Endothelial cell of umbilical vein (primary cell): ENCODE results near the gene MBD5. TPM values are rescaled to one million over a fixed set of nuclear protein-coding genes. Genes with fewer than 3 reads are reported as not detected.

Experiments
- BruUV-seq: library from RNA; stranded (reverse); fragments of 400-500 nt; replicated peaks from 2 replicates; lab custom pipeline; 2021; lab: Mats Ljungman, UMichigan
- CTCF ChIA-PET: fragments of 300-600, 350-600 bp; sonication (Branson Sonifier 250); formaldehyde crosslinking; loops from one replicate; lab custom pipeline; 2021; ENCODE audit warnings: antibody characterized with exemption, inconsistent platforms; lab: Charles Lee
- POLR2A ChIA-PET: fragments of 300-600, 350-600 bp; sonication (Branson Sonifier 250); formaldehyde crosslinking; loops from one replicate; lab custom pipeline; 2021; ENCODE audit warnings: antibody characterized with exemption, inconsistent platforms; lab: Charles Lee
- DNase-seq: peaks from one replicate; pipeline ENCODE4 v3.0.0-alpha.2; 2011; ENCODE audit warnings: low read depth, low spot score
- FAIRE-seq: peaks from 2 replicates; lab custom pipeline; 2011; peaks lifted over from hg19 to GRCh38; lab: Jason Lieb, UNC
- H2AFZ ChIP-seq: 2 replicates; pipeline ENCODE4 v1.6.0; 2012; ENCODE audit warnings: low read depth, low read length, control low read depth, inconsistent platforms
- H3K27ac ChIP-seq: 2 replicates; pipeline ENCODE4 v1.5.1; 2011; ENCODE audit warnings: low read depth, mild to moderate bottlenecking, control low read depth, low read length, moderate library complexity; ENCODE audit not compliant: insufficient read depth
- H3K27me3 ChIP-seq, 2 experiments: 2 replicates each; pipeline versions ENCODE4 v1.6.0 to v1.6.1; 2011; ENCODE audit warnings: low read length in 2 of 2, mixed read lengths in 1 of 2; ENCODE audit not compliant: control insufficient read depth in 2 of 2, insufficient read depth in 2 of 2
- H3K36me3 ChIP-seq, 2 experiments: 2 replicates in 1 of 2; 3 replicates in 1 of 2; pipeline ENCODE4 v1.5.1; 2011; ENCODE audit warnings: low read length in 2 of 2, mild to moderate bottlenecking in 1 of 2, moderate library complexity in 1 of 2; ENCODE audit not compliant: control insufficient read depth in 2 of 2, insufficient read depth in 2 of 2; ENCODE audit errors: extremely low read depth in 1 of 2
- H3K4me1 ChIP-seq: 3 replicates; pipeline ENCODE4 v1.5.1; 2011; ENCODE audit warnings: mild to moderate bottlenecking, low read length; ENCODE audit not compliant: control insufficient read depth, insufficient read depth; ENCODE audit errors: extremely low read depth
- H3K4me2 ChIP-seq: 2 replicates; pipeline ENCODE4 v1.6.1; 2011; ENCODE audit warnings: low read length, control low read depth, mixed read lengths; ENCODE audit not compliant: insufficient read depth
- H3K4me3 ChIP-seq, 3 experiments: fragments of 200-600 bp in 1 of 3; sonication (generic), shearing (Covaris generic) in 1 of 3; replicated peaks in 1 of 3; 2 replicates each; pipeline ENCODE4 v1.5.1; 2011 to 2016; ENCODE audit warnings: control low read depth in 3 of 3, low read length in 3 of 3, mild to moderate bottlenecking in 2 of 3, inconsistent platforms in 1 of 3, low read depth in 1 of 3, moderate library complexity in 1 of 3; ENCODE audit not compliant: insufficient read depth in 1 of 3
- H3K79me2 ChIP-seq: 2 replicates; pipeline ENCODE4 v1.6.0; 2012; ENCODE audit warnings: low read length, inconsistent platforms; ENCODE audit not compliant: control insufficient read depth, insufficient read depth
- H3K9ac ChIP-seq: replicated peaks from 2 replicates; pipeline ENCODE3; 2011; ENCODE audit warnings: low read length, control low read depth; ENCODE audit not compliant: insufficient read depth; ENCODE audit errors: extremely low read depth
- H3K9me1 ChIP-seq: replicated peaks from 3 replicates; pipeline ENCODE4 v1.6.0; 2011; ENCODE audit warnings: mild to moderate bottlenecking, low read length; ENCODE audit not compliant: control insufficient read depth, insufficient read depth; ENCODE audit errors: extremely low read depth
- H3K9me3 ChIP-seq: replicated peaks from 2 replicates; pipeline ENCODE4 v1.5.1; 2012; ENCODE audit warnings: low read length, inconsistent platforms; ENCODE audit not compliant: control insufficient read depth, insufficient read depth
- H4K20me1 ChIP-seq: replicated peaks from 2 replicates; pipeline ENCODE3; 2011; ENCODE audit warnings: mild to moderate bottlenecking, low read length; ENCODE audit not compliant: control insufficient read depth, insufficient read depth; ENCODE audit errors: extremely low read depth
- FOS ChIP-seq: IDR thresholded peaks from 2 replicates; pipeline ENCODE4 v1.6.1; 2011; ENCODE audit warnings: mild to moderate bottlenecking, low read length, moderate library complexity, borderline replicate concordance; ENCODE audit not compliant: insufficient read depth
- JUN ChIP-seq: IDR thresholded peaks from 2 replicates; pipeline ENCODE4 v1.6.1; 2011; ENCODE audit warnings: borderline replicate concordance, low read depth; ENCODE audit not compliant: insufficient read length, insufficient read depth
- MAX ChIP-seq: IDR thresholded peaks from 2 replicates; pipeline ENCODE4 v1.6.1; 2011; ENCODE audit not compliant: insufficient read depth, insufficient read length
- POLR2AphosphoS5 ChIP-seq: IDR thresholded peaks from 2 replicates; pipeline ENCODE4 v1.6.1; 2012; ENCODE audit warnings: low read depth, mild to moderate bottlenecking, control low read depth, low read length, moderate library complexity; ENCODE audit not compliant: insufficient read depth
- dilution Hi-C: fragments of 300-500 bp; cut with MboI; formaldehyde crosslinking; loops from one replicate; pipeline ENCODE4 v1.15.0; 2019; ENCODE audit warnings: low sequenced_read_pairs; ENCODE audit not compliant: extremely low pct_ligation_motif_present
- intact Hi-C: fragments of 100-400 bp; cut with micrococcal nuclease; formaldehyde crosslinking; loops from one replicate; pipeline ENCODE4 v1.10.0; 2022
- polyA plus RNA-seq, 4 experiments: library from polyadenylated mRNA; depleted of rRNA in 3 of 4; stranded (reverse) in 3 of 4; unstranded in 1 of 4; fragments of >200 nt; gene quantifications; 2 replicates each; pipeline versions ENCODE4 v1.2.1 to v1.2.3, GENCODE V29; 2011 to 2012; ENCODE audit warnings: missing spikeins in 1 of 4
- total RNA-seq: library from RNA; stranded (reverse); gene quantifications from 2 replicates; pipeline ENCODE4 v1.2.3, GENCODE V29; 2021
- TF ChIP-seq, protein P1 (sequence below), 2 donors: IDR thresholded peaks; 1 replicate in 1 of 2; 2 replicates in 1 of 2; pipeline ENCODE4 v1.5.1; 2011; ENCODE audit warnings: low read length in 2 of 2, mild to moderate bottlenecking in 2 of 2, moderate library complexity in 2 of 2, control low read depth in 1 of 2, inconsistent platforms in 1 of 2, low read depth in 1 of 2; ENCODE audit not compliant: insufficient read depth in 1 of 2; ENCODE audit errors: extremely low read depth in 1 of 2

Gene MBD5
- total and polyA plus RNA-seq, 2 donors (not counting 3 experiments of a cell fraction or from before 2014, with no cell fraction given): 11.3 to 37.0 TPM

- no peaks in the 10 kb centered on the region for H3K36me3 ChIP-seq
- no peak overlapping the region for H3K4me3 ChIP-seq
- TF ChIP-seq, protein P1, sequence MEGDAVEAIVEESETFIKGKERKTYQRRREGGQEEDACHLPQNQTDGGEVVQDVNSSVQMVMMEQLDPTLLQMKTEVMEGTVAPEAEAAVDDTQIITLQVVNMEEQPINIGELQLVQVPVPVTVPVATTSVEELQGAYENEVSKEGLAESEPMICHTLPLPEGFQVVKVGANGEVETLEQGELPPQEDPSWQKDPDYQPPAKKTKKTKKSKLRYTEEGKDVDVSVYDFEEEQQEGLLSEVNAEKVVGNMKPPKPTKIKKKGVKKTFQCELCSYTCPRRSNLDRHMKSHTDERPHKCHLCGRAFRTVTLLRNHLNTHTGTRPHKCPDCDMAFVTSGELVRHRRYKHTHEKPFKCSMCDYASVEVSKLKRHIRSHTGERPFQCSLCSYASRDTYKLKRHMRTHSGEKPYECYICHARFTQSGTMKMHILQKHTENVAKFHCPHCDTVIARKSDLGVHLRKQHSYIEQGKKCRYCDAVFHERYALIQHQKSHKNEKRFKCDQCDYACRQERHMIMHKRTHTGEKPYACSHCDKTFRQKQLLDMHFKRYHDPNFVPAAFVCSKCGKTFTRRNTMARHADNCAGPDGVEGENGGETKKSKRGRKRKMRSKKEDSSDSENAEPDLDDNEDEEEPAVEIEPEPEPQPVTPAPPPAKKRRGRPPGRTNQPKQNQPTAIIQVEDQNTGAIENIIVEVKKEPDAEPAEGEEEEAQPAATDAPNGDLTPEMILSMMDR (IDR thresholded peaks at IDR 0.05; ENCODE audit: extremely low read depth in 1 of 2, insufficient read depth in 1 of 2, low read depth in 1 of 2, low read length in 2 of 2): no peak
- TF ChIP-seq FOS: no peak
- no peaks in the 10 kb centered on the region for H3K9me1 ChIP-seq
- H3K9me3 ChIP-seq: no peaks in the 10 kb centered on the region
- dilution Hi-C loops: no loop called here
- no peaks in the 10 kb centered on the region for H4K20me1 ChIP-seq
- intact Hi-C loops: no loop called here
- FAIRE-seq (no peak), DNase-seq (no peak)
- H3K79me2 ChIP-seq: no peaks in the 10 kb centered on the region
- H2AFZ ChIP-seq: no peak overlapping the region
- H3K4me2 ChIP-seq: no peak overlapping the region
- no peaks in the 10 kb centered on the region for H3K27me3 ChIP-seq
- no peaks in the 10 kb centered on the region for H3K4me1 ChIP-seq
- H3K9ac ChIP-seq: no peak overlapping the region
- no peak overlapping the region for H3K27ac ChIP-seq
- CTCF ChIA-PET: no interaction called here
- POLR2A ChIA-PET: no interaction called here
- no TSS peak for BruUV-seq
These were observed 284.6 kb downstream of the MBD5 start for GRCh38 chr2:148305476-148305875.

- no peaks in the 10 kb centered on the region for H3K27me3 ChIP-seq
- DNase-seq: no peak
- H3K4me1 ChIP-seq: no peaks in the 10 kb centered on the region
- no peak overlapping the region for H3K4me3 ChIP-seq
- ChIA-PET CTCF (no interaction called here), POLR2A (no interaction called here)
- TF ChIP-seq JUN (no peak), POLR2AphosphoS5 (no peak), MAX (no peak)
- TF ChIP-seq, protein P1 (IDR thresholded peaks at IDR 0.05; ENCODE audit: extremely low read depth in 1 of 2, insufficient read depth in 1 of 2, low read depth in 1 of 2, low read length in 2 of 2): no peak
- no TSS peak for BruUV-seq
- H3K9ac ChIP-seq: no peak overlapping the region
- H3K27ac ChIP-seq: no peak overlapping the region
- no peaks in the 10 kb centered on the region for H3K9me3 ChIP-seq
- no peak overlapping the region for H3K4me2 ChIP-seq
- H3K9me1 ChIP-seq: no peaks in the 10 kb centered on the region
- H2AFZ ChIP-seq: no peak overlapping the region
- intact Hi-C loops: no loop called here
- H4K20me1 ChIP-seq: no peaks in the 10 kb centered on the region
- no peaks in the 10 kb centered on the region for H3K36me3 ChIP-seq
- no peaks in the 10 kb centered on the region for H3K79me2 ChIP-seq
- dilution Hi-C loops: no loop called here
- FAIRE-seq: no peak
These were observed 285.1 kb downstream of the MBD5 start for GRCh38 chr2:148306027-148306426.
